Ishikawa (cell line): ENCODE measurements around the gene NOP56.

ENCODE experiments used
- CREB1 ChIP-seq: IDR thresholded peaks from 2 replicates; pipeline ENCODE4 v1.6.1; 2012; ENCODE audit warnings: low read depth
- MAX ChIP-seq: IDR thresholded peaks from 2 replicates; pipeline ENCODE4 v1.6.1; 2012
- RAD21 ChIP-seq: IDR thresholded peaks from 2 replicates; pipeline ENCODE4 v1.6.1; 2012; ENCODE audit warnings: low read depth
- TAF1 ChIP-seq: IDR thresholded peaks from 2 replicates; pipeline ENCODE4 v1.6.1; 2012; ENCODE audit warnings: low read depth, mild to moderate bottlenecking

GRCh38 chr20:2657674-2658073, 5.2 kb downstream of the NOP56 start:
- TF ChIP-seq RAD21 (no peak), TAF1 (no peak), MAX (no peak), CREB1 (no peak)
